ENCODE results near the gene MAJIN.

MAJIN gene

GRCh38 chr11:65019824-65020223 lies 47.9 kb upstream of the MAJIN start:
- no peaks in the 10 kb centered on the region for H3K9me2 ChIP-seq (replicated peaks; ENCODE audit: insufficient read depth, low read length)
- H3K4me2 ChIP-seq (ENCODE audit: low read depth, low read length, poor library complexity, severe bottlenecking) = no peak overlapping the region

GRCh38 chr11:65017937-65018336 lies 46.0 kb upstream of the MAJIN start:
- Histone ChIP-seq H3K36me3 (ENCODE audit: low read length) (no peaks in the 10 kb centered on the region), H3K27me3 (ENCODE audit: low read length) (no peaks in the 10 kb centered on the region), H2AFZ (ENCODE audit: low read depth, low read length, severe bottlenecking) (no peak overlapping the region), H3K9me3 (ENCODE audit: insufficient read depth, low read length) (no peaks in the 10 kb centered on the region), H4K20me1 (ENCODE audit: low read depth, low read length) (no peaks in the 10 kb centered on the region), H3K9ac (ENCODE audit: low read length) (no peak overlapping the region), H3K79me2 (ENCODE audit: insufficient read depth, low read length) (peaks cover 24% of the 10 kb centered on the region), H3F3A (ENCODE audit: insufficient read depth) (0 out of 2 replicates have a peak, but pooled peaks cover 4% of the 10 kb centered on the region), H3K27ac (ENCODE audit: low read depth, low read length) (no peak overlapping the region), H3K4me2 (ENCODE audit: low read depth, low read length, poor library complexity, severe bottlenecking) (no peak overlapping the region), H3K9me2 (replicated peaks; ENCODE audit: insufficient read depth, low read length) (no peaks in the 10 kb centered on the region), H3K4me3 (ENCODE audit: insufficient read depth, low read length, poor library complexity, severe bottlenecking) (no peak overlapping the region)
- no peak for TF ChIP-seq CTCF (IDR thresholded peaks at IDR 0.05; ENCODE audit: insufficient read depth, low read length, poor library complexity, severe bottlenecking)
- no peak for TF ChIP-seq EZH2phosphoT487 (conservative IDR thresholded peaks at IDR 0.05; ENCODE audit: low read length)

More at GRCh38 chr11:65019824-65020223, 47.9 kb upstream of the MAJIN start:
- Histone ChIP-seq H3K9me3 (ENCODE audit: insufficient read depth, low read length) (no peaks in the 10 kb centered on the region), H3K9ac (ENCODE audit: low read length) (no peak overlapping the region), H4K20me1 (ENCODE audit: low read depth, low read length) (no peaks in the 10 kb centered on the region), H3K36me3 (ENCODE audit: low read length) (no peaks in the 10 kb centered on the region), H3K27ac (ENCODE audit: low read depth, low read length) (no peak overlapping the region), H3K79me2 (ENCODE audit: insufficient read depth, low read length) (peaks cover 21% of the 10 kb centered on the region), H3K27me3 (ENCODE audit: low read length) (no peaks in the 10 kb centered on the region), H3K4me3 (ENCODE audit: insufficient read depth, low read length, poor library complexity, severe bottlenecking) (no peak overlapping the region), H3F3A (ENCODE audit: insufficient read depth) (no peaks in the 10 kb centered on the region), H2AFZ (ENCODE audit: low read depth, low read length, severe bottlenecking) (no peak overlapping the region)
- TF ChIP-seq EZH2phosphoT487 (conservative IDR thresholded peaks at IDR 0.05; ENCODE audit: low read length) = no peak
- no peak for TF ChIP-seq CTCF (IDR thresholded peaks at IDR 0.05; ENCODE audit: insufficient read depth, low read length, poor library complexity, severe bottlenecking)

- no peak for TF ChIP-seq CTCF (IDR thresholded peaks at IDR 0.05; ENCODE audit: insufficient read depth, low read length, poor library complexity, severe bottlenecking)
- Histone ChIP-seq H3K36me3 (ENCODE audit: low read length) (no peaks in the 10 kb centered on the region), H3K4me2 (ENCODE audit: low read depth, low read length, poor library complexity, severe bottlenecking) (no peak overlapping the region), H3F3A (ENCODE audit: insufficient read depth) (0 out of 2 replicates have a peak, but pooled peaks cover 4% of the 10 kb centered on the region), H3K79me2 (ENCODE audit: insufficient read depth, low read length) (peaks cover 24% of the 10 kb centered on the region), H3K9me2 (replicated peaks; ENCODE audit: insufficient read depth, low read length) (no peaks in the 10 kb centered on the region), H3K4me3 (ENCODE audit: insufficient read depth, low read length, poor library complexity, severe bottlenecking) (no peak overlapping the region), H3K27me3 (ENCODE audit: low read length) (no peaks in the 10 kb centered on the region), H4K20me1 (ENCODE audit: low read depth, low read length) (no peaks in the 10 kb centered on the region), H3K9me3 (ENCODE audit: insufficient read depth, low read length) (no peaks in the 10 kb centered on the region), H3K9ac (ENCODE audit: low read length) (no peak overlapping the region), H3K27ac (ENCODE audit: low read depth, low read length) (no peak overlapping the region), H2AFZ (ENCODE audit: low read depth, low read length, severe bottlenecking) (no peak overlapping the region)
Measured at GRCh38 chr11:65016705-65017104, 44.8 kb upstream of the MAJIN start.
